HEK293 (cell line): ENCODE measurements around the gene SNX5.

Experiments
- CTCF ChIA-PET: fragments of 350-600 bp; formaldehyde crosslinking; extraction: SDS; loops from one replicate; lab custom pipeline; 2021; ENCODE audit warnings: antibody characterized with exemption; lab: Yijun Ruan, JAX
- POLR2A ChIA-PET: fragments of 300-600 bp; formaldehyde crosslinking; extraction: SDS; loops from one replicate; lab custom pipeline; 2020; ENCODE audit warnings: antibody characterized with exemption, inconsistent platforms; lab: Yijun Ruan, JAX
- H3K27ac ChIP-seq: fragments of 200-500 bp; sonication (Bioruptor generic); 2 replicates; pipeline ENCODE4 v1.5.1; 2014; ENCODE audit warnings: low read depth, low read length, control low read depth, inconsistent platforms; ENCODE audit errors: extremely low read depth
- H3K36me3 ChIP-seq, 2 experiments: fragments of 200-500 bp in 1 of 2; sonication (Bioruptor generic) in 1 of 2; 1 replicate in 1 of 2; 2 replicates in 1 of 2; pipeline ENCODE4 v1.5.1; 2014 to 2017; ENCODE audit warnings: inconsistent platforms in 2 of 2, low read length in 2 of 2; ENCODE audit not compliant: control insufficient read depth in 2 of 2, insufficient read depth in 1 of 2
- H3K4me1 ChIP-seq: fragments of 200-500 bp; sonication (Bioruptor generic); 2 replicates; pipeline ENCODE4 v1.5.1; 2014; ENCODE audit warnings: mild to moderate bottlenecking, low read length, inconsistent platforms; ENCODE audit not compliant: control insufficient read depth, insufficient read depth
- H3K4me3 ChIP-seq: 2 replicates; pipeline ENCODE4 v1.5.1; 2011; ENCODE audit warnings: low read depth, mild to moderate bottlenecking, control low read depth, low read length, moderate library complexity
- H3K9me3 ChIP-seq: fragments of 200-500 bp; sonication (Bioruptor generic); 2 replicates; pipeline ENCODE4 v1.5.1; 2014; ENCODE audit warnings: low read depth, low read length, inconsistent platforms; ENCODE audit not compliant: control insufficient read depth, insufficient read depth
- KLF9 ChIP-seq: fragments of 450-650 bp; formaldehyde crosslinking; IDR thresholded peaks from 2 replicates; pipeline ENCODE4 v1.5.1; 2016; ENCODE audit warnings: missing biosample characterization, missing genetic modification characterization, low read depth
- OSR2 ChIP-seq: fragments of 450-650 bp; formaldehyde crosslinking; IDR thresholded peaks from 2 replicates; pipeline ENCODE4 v1.5.1; 2016; ENCODE audit warnings: missing biosample characterization, missing genetic modification characterization
- PRDM6 ChIP-seq: fragments of 450-650 bp; formaldehyde crosslinking; IDR thresholded peaks from 2 replicates; pipeline ENCODE4 v1.5.1; 2017; ENCODE audit warnings: missing biosample characterization, missing genetic modification characterization
- WT1 ChIP-seq: fragments of 450-650 bp; formaldehyde crosslinking; IDR thresholded peaks from 2 replicates; pipeline ENCODE4 v1.5.1; 2016; ENCODE audit warnings: missing biosample characterization, missing genetic modification characterization
- ZBTB11 ChIP-seq: fragments of 450-650 bp; formaldehyde crosslinking; conservative IDR thresholded peaks from 2 replicates; pipeline ENCODE4 v1.5.1; 2016; ENCODE audit warnings: low read depth, missing biosample characterization, missing genetic modification characterization
- ZBTB48 ChIP-seq: fragments of 450-650 bp; formaldehyde crosslinking; IDR thresholded peaks from 2 replicates; pipeline ENCODE4 v1.5.1; 2016; ENCODE audit warnings: missing biosample characterization, missing genetic modification characterization
- ZBTB8A ChIP-seq: fragments of 450-650 bp; formaldehyde crosslinking; IDR thresholded peaks from 2 replicates; pipeline ENCODE4 v1.5.1; 2016; ENCODE audit warnings: missing biosample characterization, missing genetic modification characterization
- ZNF335 ChIP-seq: fragments of 450-650 bp; formaldehyde crosslinking; conservative IDR thresholded peaks from 2 replicates; pipeline ENCODE4 v1.5.1; 2016; ENCODE audit warnings: missing biosample characterization, missing genetic modification characterization
- ZNF391 ChIP-seq: fragments of 450-650 bp; formaldehyde crosslinking; IDR thresholded peaks from 2 replicates; pipeline ENCODE4 v1.5.1; 2016; ENCODE audit warnings: low read depth, missing biosample characterization, missing genetic modification characterization, borderline replicate concordance
- ZNF518A ChIP-seq: fragments of 450-650 bp; formaldehyde crosslinking; conservative IDR thresholded peaks from 2 replicates; pipeline ENCODE4 v1.5.1; 2016; ENCODE audit warnings: low read depth, missing biosample characterization, missing genetic modification characterization
- ZNF664 ChIP-seq: fragments of 450-650 bp; formaldehyde crosslinking; IDR thresholded peaks from 2 replicates; pipeline ENCODE4 v1.5.1; 2016; ENCODE audit warnings: missing biosample characterization, missing genetic modification characterization
- ZNF837 ChIP-seq: fragments of 450-650 bp; formaldehyde crosslinking; IDR thresholded peaks from 2 replicates; pipeline ENCODE4 v1.5.1; 2016; ENCODE audit warnings: missing biosample characterization, missing genetic modification characterization
- TF ChIP-seq, protein P1 (sequence below): fragments of 450-650 bp; formaldehyde crosslinking; IDR thresholded peaks from 2 replicates; pipeline ENCODE4 v1.5.1; 2016; ENCODE audit warnings: missing biosample characterization, missing genetic modification characterization

The SNX5 gene

GRCh38 chr20:17995967-17996819 is 27.6 kb upstream of the SNX5 start (continued):
- TF ChIP-seq ZNF518A (tag by site-specific recombination), result no peak
- TF ChIP-seq PRDM6 (tag by site-specific recombination), result no peak
- peak; percentile 33 for TF ChIP-seq ZNF335 (tag by site-specific recombination)
- no peak for TF ChIP-seq ZNF664
- no peak for TF ChIP-seq OSR2 (tag by site-specific recombination)
- no peak for TF ChIP-seq WT1 (tag by site-specific recombination)
- TF ChIP-seq ZNF391 (tag by site-specific recombination), result no peak

DNA sequence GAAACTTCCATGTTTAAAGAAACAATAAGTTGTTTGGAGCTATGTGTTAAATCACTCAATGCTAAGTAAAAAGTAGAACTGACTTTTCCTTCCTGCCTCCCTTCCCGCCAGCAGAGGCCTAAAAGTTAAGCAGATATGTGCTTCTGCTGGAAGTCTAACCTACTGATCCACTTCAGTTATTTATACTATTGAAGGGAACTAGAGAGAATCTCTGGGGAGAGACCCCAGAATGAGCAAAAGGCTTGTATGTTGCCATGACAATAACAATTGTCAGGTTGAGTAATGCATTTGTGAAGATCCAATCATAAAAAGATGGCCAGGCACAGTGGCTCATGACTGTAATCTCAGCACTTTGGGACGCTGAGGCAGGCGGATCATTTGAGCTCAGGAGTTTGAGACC is 25.0 kb upstream of the SNX5 start:
- CTCF ChIA-PET, result interaction anchor here (0.6 to 1.3 kb wide), 4 partner anchors 24 to 489 kb away, joined by 3 to 5 read pairs (median 4); no protein-coding TSS in a partner anchor
- Histone ChIP-seq H3K36me3 (peaks cover 15 to 18% of the 10 kb centered on the region in 2 experiments), H3K9me3 (no peaks in the 10 kb centered on the region), H3K4me3 (no peak overlapping the region), H3K27ac (no peak overlapping the region), H3K4me1 (no peaks in the 10 kb centered on the region)
- TF ChIP-seq ZBTB11 (tag by site-specific recombination), result no peak
- no peak for TF ChIP-seq ZBTB8A (tag by site-specific recombination)
- TF ChIP-seq, protein P1, sequence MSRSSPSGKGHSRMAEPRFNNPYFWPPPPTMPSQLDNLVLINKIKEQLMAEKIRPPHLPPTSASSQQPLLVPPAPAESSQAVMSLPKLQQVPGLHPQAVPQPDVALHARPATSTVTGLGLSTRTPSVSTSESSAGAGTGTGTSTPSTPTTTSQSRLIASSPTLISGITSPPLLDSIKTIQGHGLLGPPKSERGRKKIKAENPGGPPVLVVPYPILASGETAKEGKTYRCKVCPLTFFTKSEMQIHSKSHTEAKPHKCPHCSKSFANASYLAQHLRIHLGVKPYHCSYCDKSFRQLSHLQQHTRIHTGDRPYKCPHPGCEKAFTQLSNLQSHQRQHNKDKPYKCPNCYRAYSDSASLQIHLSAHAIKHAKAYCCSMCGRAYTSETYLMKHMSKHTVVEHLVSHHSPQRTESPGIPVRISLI (tag by site-specific recombination), result no peak
- no peak for TF ChIP-seq ZBTB48
- no peak for TF ChIP-seq KLF9 (tag by site-specific recombination)
- no peak for TF ChIP-seq ZNF837 (tag by site-specific recombination)
- POLR2A ChIA-PET, result interaction anchor here (1.0 kb wide), 1 partner anchor 28 kb away, joined by 6 read pairs; no protein-coding TSS in a partner anchor
